Activated CD4-positive, alpha-beta T cell treated with anti-CD3 and anti-CD28 coated beads, Interleukin-2, amount 10 ng/mL, durations not matched to agents 24 days and 14 days (primary cell): ENCODE measurements around the gene SOCS1. TPM values are rescaled to one million over a fixed set of nuclear protein-coding genes. Genes with fewer than 3 reads are reported as not detected.

Experiments used
- DNase-seq: peaks from one replicate; pipeline ENCODE4 v3.0.0; 2022
- H3K27ac Mint-ChIP-seq: one replicate; pipeline ENCODE4 v1.8.0; 2022; ENCODE audit warnings: mild to moderate bottlenecking, mixed read lengths
- H3K27me3 Mint-ChIP-seq: one replicate; pipeline ENCODE4 v1.8.0; 2022; ENCODE audit warnings: mixed read lengths
- H3K36me3 Mint-ChIP-seq: one replicate; pipeline ENCODE4 v1.8.0; 2022; ENCODE audit warnings: low read depth, mild to moderate bottlenecking, mixed read lengths
- H3K4me1 Mint-ChIP-seq: one replicate; pipeline ENCODE4 v1.8.0; 2021; ENCODE audit warnings: mixed read lengths
- H3K4me3 Mint-ChIP-seq: one replicate; pipeline ENCODE4 v1.8.0; 2022; ENCODE audit warnings: mild to moderate bottlenecking, moderate library complexity, mixed read lengths
- H3K9me3 Mint-ChIP-seq: one replicate; pipeline ENCODE4 v1.8.0; 2021; ENCODE audit warnings: mixed read lengths
- intact Hi-C: fragments of 100-400 bp; cut with micrococcal nuclease; formaldehyde crosslinking; loops from one replicate; pipeline ENCODE4 v1.15.1; 2023
- total RNA-seq: library from RNA; stranded (reverse); gene quantifications from 2 replicates; pipeline ENCODE4 v1.2.3, GENCODE V29; 2022

Gene SOCS1
- total RNA-seq, 1 donor from 2014 or later = 152 TPM

DNA sequence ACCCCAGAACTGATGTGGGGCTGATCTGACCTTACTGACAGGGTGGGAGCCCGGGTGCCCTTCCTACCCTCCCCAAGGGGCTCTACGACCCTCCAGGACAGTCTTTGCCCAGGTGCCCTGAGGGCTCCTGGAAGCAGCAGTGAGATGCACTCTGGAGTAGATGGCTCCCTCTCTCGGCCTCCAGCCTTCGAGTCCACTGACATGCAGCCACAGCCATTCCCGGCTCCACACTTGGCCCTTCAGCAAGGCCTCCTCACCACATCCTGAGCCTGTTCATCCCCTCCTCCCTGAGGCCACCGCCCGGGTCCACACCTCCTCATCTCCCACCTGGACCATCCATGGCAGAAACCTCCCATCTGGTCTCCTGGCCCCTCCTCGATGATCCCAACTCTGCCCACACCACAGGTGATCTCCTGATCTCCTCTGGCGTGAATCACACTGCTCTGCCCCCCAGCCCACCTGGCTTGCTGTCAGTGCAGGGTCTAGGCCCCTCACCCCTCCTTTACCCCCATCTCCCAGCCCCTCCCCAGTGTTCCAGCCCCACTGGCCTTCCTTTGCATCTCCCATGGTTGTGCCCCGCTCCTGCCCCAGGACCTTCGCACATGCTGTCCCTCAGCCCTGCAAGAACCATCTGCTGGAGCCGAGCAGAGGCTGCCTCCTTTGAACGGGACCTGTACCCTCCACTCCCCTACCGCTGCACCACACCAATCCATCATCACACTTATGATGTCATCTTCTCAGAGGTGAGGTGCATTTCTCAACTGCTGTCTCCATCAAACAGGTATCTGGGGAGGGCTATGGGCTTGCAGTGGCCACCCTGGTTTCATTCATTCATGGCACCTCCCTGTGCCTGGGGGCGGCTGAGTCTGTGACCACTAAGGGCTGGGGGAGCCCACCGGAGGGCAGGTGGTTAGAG, 44.7 kb downstream of the SOCS1 start:
- H3K4me1 Mint-ChIP-seq = peaks cover 21% of the 10 kb centered on the region
- peaks cover 12% of the 10 kb centered on the region for H3K9me3 Mint-ChIP-seq
- DNase-seq = no peak
- H3K4me3 Mint-ChIP-seq = no peak overlapping the region
- intact Hi-C loops = no loop called here
- H3K36me3 Mint-ChIP-seq = peaks cover 13% of the 10 kb centered on the region
- no peaks in the 10 kb centered on the region for H3K27me3 Mint-ChIP-seq
- peak overlapping the region; percentile 51 for H3K27ac Mint-ChIP-seq

DNA sequence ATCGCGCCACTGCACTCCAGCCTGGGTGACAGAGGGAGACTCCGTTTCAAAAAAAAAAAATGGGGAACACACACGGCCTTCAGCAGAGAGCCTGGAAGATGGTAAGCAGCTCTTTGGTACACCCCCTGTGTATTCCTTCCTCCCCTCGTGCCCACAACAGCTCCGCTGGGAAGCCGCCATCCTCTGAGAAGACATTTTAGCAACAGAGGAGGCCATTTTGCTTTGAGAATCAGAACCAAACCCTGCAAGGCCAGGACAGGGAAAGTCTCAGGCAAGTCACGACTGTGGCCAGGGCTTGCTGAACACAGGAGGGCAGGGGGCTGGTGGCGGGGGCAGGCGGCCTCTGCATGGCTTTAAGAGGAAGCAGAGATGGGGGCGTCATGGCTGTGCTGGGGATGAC, 45.7 kb downstream of the SOCS1 start:
- Mint-ChIP-seq H3K27ac (no peak overlapping the region), H3K27me3 (no peaks in the 10 kb centered on the region), H3K4me3 (no peak overlapping the region), H3K4me1 (peaks cover 27% of the 10 kb centered on the region), H3K36me3 (peaks cover 5% of the 10 kb centered on the region), H3K9me3 (peaks cover 6% of the 10 kb centered on the region)
- intact Hi-C loops = no loop called here
- DNase-seq = no peak

DNA sequence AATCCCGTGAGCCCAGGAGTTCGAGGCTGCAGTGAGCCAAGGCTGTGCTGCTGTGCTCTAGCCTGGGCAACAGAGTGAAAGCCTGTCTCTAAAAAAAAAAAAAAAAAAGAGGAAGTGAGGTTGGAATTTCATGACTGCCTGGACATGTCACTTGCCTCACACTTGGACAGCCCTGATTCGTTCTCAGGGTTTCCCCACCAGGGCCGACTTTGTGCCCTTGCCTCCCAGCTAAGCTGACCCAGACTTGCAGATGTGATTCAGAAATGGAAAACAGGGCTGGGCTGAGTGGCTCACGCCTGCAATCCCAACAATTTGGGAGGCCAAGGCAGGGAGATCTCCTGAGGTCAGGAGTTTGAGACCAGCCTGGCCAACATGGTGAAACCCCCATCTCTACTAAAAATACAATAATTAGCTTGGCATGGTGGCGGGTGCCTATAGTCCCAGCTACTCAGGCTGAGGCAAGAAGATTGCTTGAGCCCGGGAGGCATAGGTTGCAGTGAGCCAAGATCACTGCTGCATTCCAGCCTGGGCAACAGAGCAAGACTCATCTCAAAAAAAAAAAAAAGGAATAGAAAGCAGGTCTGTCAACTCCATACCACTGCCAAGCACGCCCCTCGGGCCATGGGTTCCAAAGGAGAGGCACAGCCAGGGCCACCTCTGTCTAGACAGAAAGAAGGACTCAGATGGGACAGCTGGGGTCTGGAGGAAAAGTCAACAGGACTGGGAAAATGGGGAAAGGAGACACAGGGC, 46.9 kb downstream of the SOCS1 start:
- intact Hi-C loops = no loop called here
- no peaks in the 10 kb centered on the region for H3K27me3 Mint-ChIP-seq
- H3K4me1 Mint-ChIP-seq = peaks cover 37% of the 10 kb centered on the region
- peaks cover 6% of the 10 kb centered on the region for H3K9me3 Mint-ChIP-seq
- H3K36me3 Mint-ChIP-seq = peaks cover 5% of the 10 kb centered on the region
- H3K4me3 Mint-ChIP-seq = no peak overlapping the region
- no peak for DNase-seq
- H3K27ac Mint-ChIP-seq = no peak overlapping the region

GRCh38 chr16:11207646-11208045, 48.4 kb downstream of the SOCS1 start:
- Mint-ChIP-seq H3K4me3 (no peak overlapping the region), H3K27me3 (no peaks in the 10 kb centered on the region), H3K4me1 (peaks cover 43% of the 10 kb centered on the region), H3K9me3 (peaks cover 6% of the 10 kb centered on the region), H3K27ac (peak overlapping the region; percentile 51), H3K36me3 (peaks cover 5% of the 10 kb centered on the region)
- intact Hi-C loops = no loop called here
- DNase-seq = no peak

DNA sequence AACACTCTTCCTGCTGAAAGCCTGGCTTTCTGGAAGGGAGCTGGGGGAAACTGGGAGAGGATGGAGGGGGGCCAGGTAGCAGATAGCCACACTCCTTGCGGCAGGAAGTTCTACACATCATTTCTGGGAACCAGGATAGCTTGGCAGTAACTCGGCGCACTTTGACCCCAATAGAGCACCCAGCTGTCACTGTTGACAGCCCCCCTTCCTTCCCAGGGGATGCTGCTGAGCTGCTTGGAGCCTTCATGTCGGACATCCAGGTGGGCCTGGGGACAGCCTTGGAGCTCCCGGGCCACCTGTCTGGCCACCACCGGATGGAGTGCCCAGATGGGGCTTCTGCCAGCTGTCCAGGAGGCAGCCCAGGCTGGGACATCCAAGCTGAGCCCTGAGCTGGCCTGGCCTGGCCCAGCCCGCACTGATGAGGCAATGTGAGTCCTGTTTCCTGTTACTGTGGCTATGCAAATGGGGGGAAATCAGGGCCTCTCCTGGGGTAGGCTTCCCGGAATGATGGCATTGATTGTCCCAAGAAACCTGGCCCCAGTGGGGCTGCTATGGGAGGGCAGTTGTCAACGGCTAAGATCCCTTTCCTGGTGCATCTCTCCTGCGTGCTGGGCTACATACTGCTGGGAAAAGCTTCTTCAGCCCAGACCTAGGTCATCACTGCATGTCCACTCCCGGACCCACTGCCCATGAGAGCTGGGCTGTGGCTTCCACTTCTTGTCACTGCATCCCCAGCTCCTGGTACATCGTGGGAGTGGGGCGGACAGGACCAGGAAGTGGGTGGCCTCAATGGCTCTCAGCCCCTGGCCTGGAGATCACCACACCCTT, 50.0 kb downstream of the SOCS1 start:
- H3K36me3 Mint-ChIP-seq = peaks cover 5% of the 10 kb centered on the region
- DNase-seq = no peak
- H3K4me3 Mint-ChIP-seq = peak overlapping the region; percentile 36
- H3K27ac Mint-ChIP-seq = peak overlapping the region; percentile 91
- H3K4me1 Mint-ChIP-seq = peaks cover 45% of the 10 kb centered on the region
- no peaks in the 10 kb centered on the region for H3K27me3 Mint-ChIP-seq
- peaks cover 6% of the 10 kb centered on the region for H3K9me3 Mint-ChIP-seq
- intact Hi-C loops = no loop called here

DNA sequence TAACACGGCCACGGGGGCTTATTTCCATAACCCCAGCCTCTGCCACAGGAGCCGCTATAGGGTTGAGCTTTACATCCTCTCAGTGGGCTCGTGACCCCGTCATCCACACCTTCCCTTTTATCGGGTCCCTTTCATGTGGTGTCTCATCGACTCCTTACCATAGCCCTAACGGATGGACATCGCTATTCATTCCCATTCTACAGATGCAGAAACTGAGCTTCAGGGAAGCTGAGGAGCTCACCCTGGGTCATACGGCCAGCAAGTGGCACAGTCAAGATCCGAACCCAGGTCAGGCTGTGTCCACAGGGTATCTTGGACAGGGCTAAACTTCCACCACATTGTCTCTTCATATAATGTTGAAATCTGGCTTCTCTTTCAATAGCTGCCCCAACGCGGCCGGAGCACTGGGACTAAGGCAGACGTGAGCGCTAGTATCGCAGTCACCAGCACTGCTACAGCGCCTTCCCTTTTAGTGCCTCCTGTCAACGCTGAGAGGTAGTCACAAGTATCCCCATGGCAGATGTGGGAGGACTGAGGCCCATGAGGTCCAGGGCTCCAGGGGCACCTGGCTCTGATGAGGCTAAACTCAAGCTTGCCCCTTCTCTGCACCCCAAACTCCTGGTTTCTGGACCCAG, 50.8 kb downstream of the SOCS1 start:
- no peak for DNase-seq
- H3K36me3 Mint-ChIP-seq = peaks cover 5% of the 10 kb centered on the region
- peak overlapping the region; percentile 29 for H3K27ac Mint-ChIP-seq
- no peaks in the 10 kb centered on the region for H3K27me3 Mint-ChIP-seq
- no peak overlapping the region for H3K4me3 Mint-ChIP-seq
- peaks cover 44% of the 10 kb centered on the region for H3K4me1 Mint-ChIP-seq
- H3K9me3 Mint-ChIP-seq = peaks cover 6% of the 10 kb centered on the region
- intact Hi-C loops = no loop called here

- no peak for DNase-seq
- Mint-ChIP-seq H3K27ac (no peak overlapping the region), H3K27me3 (no peaks in the 10 kb centered on the region), H3K4me1 (peaks cover 44% of the 10 kb centered on the region), H3K9me3 (peaks cover 6% of the 10 kb centered on the region), H3K36me3 (peaks cover 5% of the 10 kb centered on the region), H3K4me3 (no peak overlapping the region)
- intact Hi-C loops = no loop called here
These were observed 51.4 kb downstream of the SOCS1 start for GRCh38 chr16:11204513-11205047.

Other genes with a start within 250 kb of the SOCS1 start
- not detected in 2 replicates for gene TNP2, start 13.1 kb upstream of the SOCS1 start, total RNA-seq
- not detected in 2 replicates for gene PRM3, start 17.4 kb upstream of the SOCS1 start, total RNA-seq
- gene PRM2, start 20.3 kb upstream of the SOCS1 start, total RNA-seq = not detected in 2 replicates
- gene PRM1, start 25.1 kb upstream of the SOCS1 start, total RNA-seq = not detected in 2 replicates
- 63.8 and 65.6 TPM in 2 replicates for gene RMI2, start 89.3 kb upstream of the SOCS1 start, total RNA-seq